ENCODE measurements around the gene GLIS1. TPM values are rescaled to one million over a fixed set of nuclear protein-coding genes. Genes with fewer than 3 reads are reported as not detected.

Gene GLIS1
- total RNA-seq, 1 donor = 2.9 TPM

DNA sequence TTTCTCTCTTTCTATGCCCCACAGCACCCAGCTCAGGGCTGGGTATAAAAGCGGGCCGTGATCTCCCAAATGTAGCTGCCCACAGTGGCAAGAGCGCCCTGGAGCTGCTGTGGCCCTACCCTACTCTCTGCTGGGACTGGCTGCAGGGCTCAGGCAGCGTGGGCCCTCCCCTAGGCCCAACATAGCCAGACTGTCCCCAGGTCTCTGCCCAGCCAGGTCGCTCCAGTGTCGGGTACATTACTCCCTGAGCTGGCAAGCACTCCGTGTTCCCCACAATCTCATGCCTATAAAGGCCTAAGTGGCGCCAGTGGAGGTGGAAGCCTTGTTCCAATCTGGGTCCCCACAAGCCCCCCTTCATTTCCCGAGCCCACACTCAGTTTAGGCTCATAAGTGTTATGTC lies 66.2 kb downstream of the GLIS1 start:
- no peaks in the 10 kb centered on the region for H3K9me3 ChIP-seq (ENCODE audit: low read depth, low read length)
- no peak overlapping the region for H3K27ac ChIP-seq (ENCODE audit: low read depth, low read length)
- DNase-seq (ENCODE audit: insufficient read length, low spot score, missing footprints) = peak; percentile 66
- peaks cover 43% of the 10 kb centered on the region for H4K20me1 ChIP-seq (ENCODE audit: insufficient read depth, low read length)
- no peaks in the 10 kb centered on the region for H3K4me1 ChIP-seq (ENCODE audit: insufficient read depth, low read length)
- TF ChIP-seq, protein P1, sequence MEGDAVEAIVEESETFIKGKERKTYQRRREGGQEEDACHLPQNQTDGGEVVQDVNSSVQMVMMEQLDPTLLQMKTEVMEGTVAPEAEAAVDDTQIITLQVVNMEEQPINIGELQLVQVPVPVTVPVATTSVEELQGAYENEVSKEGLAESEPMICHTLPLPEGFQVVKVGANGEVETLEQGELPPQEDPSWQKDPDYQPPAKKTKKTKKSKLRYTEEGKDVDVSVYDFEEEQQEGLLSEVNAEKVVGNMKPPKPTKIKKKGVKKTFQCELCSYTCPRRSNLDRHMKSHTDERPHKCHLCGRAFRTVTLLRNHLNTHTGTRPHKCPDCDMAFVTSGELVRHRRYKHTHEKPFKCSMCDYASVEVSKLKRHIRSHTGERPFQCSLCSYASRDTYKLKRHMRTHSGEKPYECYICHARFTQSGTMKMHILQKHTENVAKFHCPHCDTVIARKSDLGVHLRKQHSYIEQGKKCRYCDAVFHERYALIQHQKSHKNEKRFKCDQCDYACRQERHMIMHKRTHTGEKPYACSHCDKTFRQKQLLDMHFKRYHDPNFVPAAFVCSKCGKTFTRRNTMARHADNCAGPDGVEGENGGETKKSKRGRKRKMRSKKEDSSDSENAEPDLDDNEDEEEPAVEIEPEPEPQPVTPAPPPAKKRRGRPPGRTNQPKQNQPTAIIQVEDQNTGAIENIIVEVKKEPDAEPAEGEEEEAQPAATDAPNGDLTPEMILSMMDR (IDR thresholded peaks at IDR 0.05; ENCODE audit: extremely low read depth, low read depth, low read length) = no peak
- no peak overlapping the region for H3K4me3 ChIP-seq (ENCODE audit: insufficient read depth, low read length)
- H3K36me3 ChIP-seq (ENCODE audit: insufficient read depth, low read length) = no peaks in the 10 kb centered on the region
- H3K4me2 ChIP-seq (ENCODE audit: insufficient read depth, low read length) = no peak overlapping the region
- H3K79me2 ChIP-seq (ENCODE audit: insufficient read depth, low read length) = no peaks in the 10 kb centered on the region
- H2AFZ ChIP-seq (ENCODE audit: low read length) = no peak overlapping the region
- no peaks in the 10 kb centered on the region for H3K27me3 ChIP-seq (ENCODE audit: insufficient read depth, low read length)

DNA sequence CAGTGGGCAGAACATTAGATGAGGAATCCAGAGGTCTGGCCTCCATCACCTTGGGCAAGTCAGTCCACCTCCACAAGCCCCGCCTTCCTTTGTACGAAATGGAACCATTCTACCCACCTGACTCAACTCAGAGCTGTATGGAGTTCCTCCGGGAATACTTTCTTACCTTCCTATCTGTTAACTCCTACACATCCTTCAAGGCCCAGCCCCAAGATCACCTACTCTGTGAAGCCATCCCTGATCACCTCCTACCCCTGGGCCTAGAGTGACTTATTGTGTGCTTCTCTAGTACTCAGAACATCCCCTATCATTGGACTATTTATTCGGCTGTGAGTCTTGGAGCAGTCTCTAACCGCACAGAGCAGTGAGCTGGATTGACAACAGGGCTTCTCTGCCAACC lies 66.7 kb downstream of the GLIS1 start:
- no peak overlapping the region for H2AFZ ChIP-seq (ENCODE audit: low read length)
- H3K27ac ChIP-seq (ENCODE audit: low read depth, low read length) = no peak overlapping the region
- H4K20me1 ChIP-seq (ENCODE audit: insufficient read depth, low read length) = peaks cover 48% of the 10 kb centered on the region
- H3K27me3 ChIP-seq (ENCODE audit: insufficient read depth, low read length) = no peaks in the 10 kb centered on the region
- TF ChIP-seq, protein P1 (IDR thresholded peaks at IDR 0.05; ENCODE audit: extremely low read depth, low read depth, low read length) = no peak
- no peaks in the 10 kb centered on the region for H3K79me2 ChIP-seq (ENCODE audit: insufficient read depth, low read length)
- no peak overlapping the region for H3K4me3 ChIP-seq (ENCODE audit: insufficient read depth, low read length)
- no peaks in the 10 kb centered on the region for H3K9me3 ChIP-seq (ENCODE audit: low read depth, low read length)
- H3K4me1 ChIP-seq (ENCODE audit: insufficient read depth, low read length) = no peaks in the 10 kb centered on the region
- no peak overlapping the region for H3K4me2 ChIP-seq (ENCODE audit: insufficient read depth, low read length)
- H3K36me3 ChIP-seq (ENCODE audit: insufficient read depth, low read length) = no peaks in the 10 kb centered on the region
- peak; percentile 35 for DNase-seq (ENCODE audit: insufficient read length, low spot score, missing footprints)

DNA sequence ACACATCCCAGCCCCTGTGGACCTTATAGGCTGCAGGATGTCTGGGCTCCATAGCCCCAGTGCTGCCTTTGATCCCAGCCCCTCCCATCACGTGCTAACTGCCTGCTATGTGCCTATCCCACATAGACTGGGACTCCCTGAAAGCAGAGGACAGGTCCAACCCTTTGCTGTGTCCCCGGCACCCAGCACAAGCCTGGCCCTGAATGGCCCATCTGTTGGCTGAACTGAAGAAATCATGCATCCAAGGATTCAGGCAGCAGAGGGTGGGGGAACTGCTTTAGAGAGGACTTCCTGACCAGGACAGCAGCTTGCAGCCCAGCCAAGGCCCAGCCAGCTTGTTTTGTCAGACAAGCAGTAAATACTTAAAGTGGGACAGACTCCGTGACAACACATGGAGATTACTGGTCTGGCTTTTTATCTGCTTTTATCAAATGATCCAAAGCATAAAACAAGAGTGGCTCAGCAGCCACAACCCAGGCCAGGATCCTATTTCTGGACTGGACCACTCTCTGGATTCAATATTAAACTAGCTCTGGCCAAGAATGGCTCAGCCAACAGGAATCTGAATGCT lies 69.3 kb downstream of the GLIS1 start:
- Histone ChIP-seq H3K9me3 (ENCODE audit: low read depth, low read length) (no peaks in the 10 kb centered on the region), H3K4me2 (ENCODE audit: insufficient read depth, low read length) (no peak overlapping the region), H3K27me3 (ENCODE audit: insufficient read depth, low read length) (no peaks in the 10 kb centered on the region), H3K4me1 (ENCODE audit: insufficient read depth, low read length) (no peaks in the 10 kb centered on the region), H3K36me3 (ENCODE audit: insufficient read depth, low read length) (no peaks in the 10 kb centered on the region), H3K79me2 (ENCODE audit: insufficient read depth, low read length) (no peaks in the 10 kb centered on the region), H3K27ac (ENCODE audit: low read depth, low read length) (no peak overlapping the region), H2AFZ (ENCODE audit: low read length) (no peak overlapping the region), H4K20me1 (ENCODE audit: insufficient read depth, low read length) (peaks cover 41% of the 10 kb centered on the region), H3K4me3 (ENCODE audit: insufficient read depth, low read length) (no peak overlapping the region)
- peak; percentile 79 for DNase-seq (ENCODE audit: insufficient read length, low spot score, missing footprints)
- TF ChIP-seq, protein P1 (IDR thresholded peaks at IDR 0.05; ENCODE audit: extremely low read depth, low read depth, low read length) = no peak

DNA sequence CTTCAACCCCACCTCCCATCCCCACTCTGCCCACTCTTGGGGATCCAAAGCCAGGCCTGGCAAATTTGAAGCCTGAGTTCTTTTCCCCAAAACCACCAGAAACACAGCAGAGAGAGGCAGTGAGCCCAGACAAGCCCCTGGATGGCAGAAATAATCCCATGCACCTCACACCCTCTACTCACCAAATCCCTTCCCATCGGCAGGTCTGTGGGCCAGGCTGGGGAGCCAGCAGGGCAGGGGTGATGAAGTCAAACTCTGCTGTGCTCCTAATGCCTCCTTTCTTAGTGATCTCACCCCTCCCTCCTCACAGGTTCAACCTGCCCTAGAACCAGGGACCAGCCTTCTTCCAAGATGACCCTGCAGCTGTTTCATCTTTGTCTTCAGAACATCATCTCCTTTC lies 72.4 kb downstream of the GLIS1 start:
- Histone ChIP-seq H2AFZ (ENCODE audit: low read length) (no peak overlapping the region), H3K27ac (ENCODE audit: low read depth, low read length) (no peak overlapping the region), H3K4me3 (ENCODE audit: insufficient read depth, low read length) (no peak overlapping the region), H3K79me2 (ENCODE audit: insufficient read depth, low read length) (no peaks in the 10 kb centered on the region), H3K36me3 (ENCODE audit: insufficient read depth, low read length) (no peaks in the 10 kb centered on the region), H3K4me2 (ENCODE audit: insufficient read depth, low read length) (no peak overlapping the region), H3K4me1 (ENCODE audit: insufficient read depth, low read length) (no peaks in the 10 kb centered on the region), H3K9me3 (ENCODE audit: low read depth, low read length) (no peaks in the 10 kb centered on the region), H4K20me1 (ENCODE audit: insufficient read depth, low read length) (peaks cover 68% of the 10 kb centered on the region), H3K27me3 (ENCODE audit: insufficient read depth, low read length) (no peaks in the 10 kb centered on the region)
- TF ChIP-seq, protein P1 (IDR thresholded peaks at IDR 0.05; ENCODE audit: extremely low read depth, low read depth, low read length) = no peak
- DNase-seq (ENCODE audit: insufficient read length, low spot score, missing footprints) = peak; percentile 11

Data from osteoblast (primary cell).